IMR-90 (cell line): Measurements from ENCODE around the gene INMT. TPM values are rescaled to one million over a fixed set of nuclear protein-coding genes. Genes with fewer than 3 reads are reported as not detected.

Experiments used
- ATAC-seq: fragments of 200-7000 bp; cut with Tn5 transposase; 2 replicates; pipeline ENCODE4 v1.9.1; 2020; ENCODE audit warnings: low read depth, mild to moderate bottlenecking, moderate library complexity
- BruUV-seq: library from RNA; stranded (reverse); fragments of 400-500 nt; replicated peaks from 2 replicates; lab custom pipeline; 2021; lab: Mats Ljungman, UMichigan
- CTCF ChIA-PET: fragments of 300-600 bp; formaldehyde crosslinking; extraction: SDS; loops from one replicate; lab custom pipeline; 2021; ENCODE audit warnings: antibody characterized with exemption; lab: Yijun Ruan, JAX
- POLR2A ChIA-PET: fragments of 300-600 bp; sonication (Branson Sonifier 250); formaldehyde crosslinking; loops from one replicate; lab custom pipeline; 2022; ENCODE audit warnings: antibody characterized with exemption; ENCODE audit not compliant: unreplicated experiment; lab: Charles Lee
- DNase-seq: peaks from one replicate; pipeline ENCODE4 v3.0.0; 2013
- H2AFZ ChIP-seq: replicated peaks from 2 replicates; pipeline ENCODE3; 2013; ENCODE audit warnings: low read length, mild to moderate bottlenecking; ENCODE audit not compliant: poor library complexity
- H2AK5ac ChIP-seq: 2 replicates; pipeline ENCODE4 v1.6.1; 2013; ENCODE audit warnings: low read depth, low read length, inconsistent platforms
- H2AK9ac ChIP-seq: replicated peaks from 2 replicates; pipeline ENCODE3; 2013; ENCODE audit warnings: mild to moderate bottlenecking, low read depth, low read length, moderate library complexity; ENCODE audit not compliant: poor library complexity
- H2BK120ac ChIP-seq: 2 replicates; pipeline ENCODE4 v1.6.1; 2013; ENCODE audit warnings: low read depth, low read length, inconsistent platforms
- H2BK15ac ChIP-seq: 3 replicates; pipeline ENCODE4 v1.6.1; 2013; ENCODE audit warnings: low read depth, low read length, inconsistent platforms
- H2BK20ac ChIP-seq: 2 replicates; pipeline ENCODE4 v1.6.1; 2013; ENCODE audit warnings: low read depth, mild to moderate bottlenecking, inconsistent platforms, low read length, moderate library complexity
- H2BK5ac ChIP-seq: 2 replicates; pipeline ENCODE4 v1.6.1; 2013; ENCODE audit warnings: mild to moderate bottlenecking, low read depth, low read length, inconsistent platforms; ENCODE audit not compliant: poor library complexity, severe bottlenecking
- H3K14ac ChIP-seq: replicated peaks from 2 replicates; pipeline ENCODE4 v1.6.1; 2013; ENCODE audit warnings: low read depth, low read length, inconsistent platforms
- H3K18ac ChIP-seq: 2 replicates; pipeline ENCODE4 v1.6.1; 2013; ENCODE audit warnings: low read depth, low read length, control low read depth
- H3K23ac ChIP-seq: 2 replicates; pipeline ENCODE4 v1.6.1; 2013; ENCODE audit warnings: low read depth, low read length, inconsistent platforms
- H3K27ac ChIP-seq: 2 replicates; pipeline ENCODE4 v1.5.1; 2013; ENCODE audit warnings: mild to moderate bottlenecking, control low read depth, low read length; ENCODE audit not compliant: insufficient read depth
- H3K27me3 ChIP-seq: 2 replicates; pipeline ENCODE4 v1.6.1; 2013; ENCODE audit warnings: low read length; ENCODE audit not compliant: control insufficient read depth, insufficient read depth
- H3K36me3 ChIP-seq: 2 replicates; pipeline ENCODE4 v1.6.1; 2013; ENCODE audit warnings: low read length, mixed read lengths; ENCODE audit not compliant: control insufficient read depth, insufficient read depth
- H3K4ac ChIP-seq: 2 replicates; pipeline ENCODE4 v1.6.1; 2013; ENCODE audit warnings: low read depth, low read length, inconsistent platforms
- H3K4me1 ChIP-seq: 2 replicates; pipeline ENCODE4 v1.6.1; 2013; ENCODE audit warnings: low read length, mixed read lengths; ENCODE audit not compliant: control insufficient read depth, insufficient read depth
- H3K4me2 ChIP-seq: 2 replicates; pipeline ENCODE4 v1.6.1; 2013; ENCODE audit warnings: low read depth, mild to moderate bottlenecking, control low read depth, low read length, moderate library complexity
- H3K4me3 ChIP-seq: 2 replicates; pipeline ENCODE4 v1.5.1; 2013; ENCODE audit warnings: low read depth, mild to moderate bottlenecking, control low read depth, low read length, moderate library complexity; ENCODE audit not compliant: insufficient read depth
- H3K56ac ChIP-seq: 2 replicates; pipeline ENCODE4 v1.6.1; 2013; ENCODE audit warnings: low read length, inconsistent platforms; ENCODE audit not compliant: insufficient read depth; ENCODE audit errors: extremely low read depth
- H3K79me1 ChIP-seq, 2 experiments: 2 replicates each; pipeline ENCODE4 v1.6.1; 2013; ENCODE audit warnings: low read length in 2 of 2, inconsistent platforms in 1 of 2, low read depth in 1 of 2
- H3K9ac ChIP-seq: 2 replicates; pipeline ENCODE4 v1.6.1; 2013; ENCODE audit warnings: low read depth, low read length, control low read depth
- H3K9me1 ChIP-seq: 2 replicates; pipeline ENCODE4 v1.6.1; 2013; ENCODE audit warnings: low read length, inconsistent platforms; ENCODE audit not compliant: insufficient read depth
- H3K9me3 ChIP-seq: 2 replicates; pipeline ENCODE4 v1.6.1; 2013; ENCODE audit warnings: low read length; ENCODE audit not compliant: control insufficient read depth, insufficient read depth
- H4K20me1 ChIP-seq: 2 replicates; pipeline ENCODE4 v1.6.1; 2013; ENCODE audit warnings: low read length, inconsistent platforms; ENCODE audit not compliant: insufficient read depth
- H4K5ac ChIP-seq: 2 replicates; pipeline ENCODE4 v1.6.1; 2013; ENCODE audit warnings: mild to moderate bottlenecking, low read depth, low read length, control low read depth
- H4K8ac ChIP-seq, 2 experiments: 2 replicates each; pipeline ENCODE4 v1.6.1; 2013; ENCODE audit warnings: low read depth in 2 of 2, low read length in 2 of 2, control low read depth in 1 of 2, inconsistent platforms in 1 of 2
- H4K91ac ChIP-seq: 2 replicates; pipeline ENCODE4 v1.6.1; 2013; ENCODE audit warnings: low read depth, low read length, inconsistent platforms; ENCODE audit not compliant: insufficient read depth
- BHLHE40 ChIP-seq: fragments of 150-350 bp; IDR thresholded peaks from 2 replicates; pipeline ENCODE4 v1.6.1; 2016; ENCODE audit warnings: mild to moderate bottlenecking, low read depth, low read length
- CEBPB ChIP-seq: IDR thresholded peaks from 2 replicates; pipeline ENCODE4 v1.6.1; 2012; ENCODE audit warnings: low read depth, low read length, improper control_type of control experiment
- CHD1 ChIP-seq: IDR thresholded peaks from 2 replicates; pipeline ENCODE4 v1.6.1; 2012; ENCODE audit warnings: low read depth, low read length, improper control_type of control experiment
- CTCF ChIP-seq: conservative IDR thresholded peaks from 2 replicates; pipeline ENCODE4 v1.5.1; 2012; ENCODE audit warnings: mild to moderate bottlenecking, low read depth, low read length, improper control_type of control experiment
- ELK1 ChIP-seq: fragments of 150-350 bp; IDR thresholded peaks from 2 replicates; pipeline ENCODE4 v1.6.1; 2016; ENCODE audit warnings: low read depth, mild to moderate bottlenecking, low read length, moderate library complexity, borderline replicate concordance
- FOS ChIP-seq: fragments of 150-350 bp; IDR thresholded peaks from 2 replicates; pipeline ENCODE4 v1.6.1; 2016; ENCODE audit warnings: low read depth, low read length
- MAFK ChIP-seq: IDR thresholded peaks from 2 replicates; pipeline ENCODE4 v1.6.1; 2012; ENCODE audit warnings: low read depth, low read length, improper control_type of control experiment
- MAZ ChIP-seq: IDR thresholded peaks from 2 replicates; pipeline ENCODE4 v1.6.1; 2012; ENCODE audit warnings: low read depth, mild to moderate bottlenecking, low read length, improper control_type of control experiment, moderate library complexity, borderline replicate concordance
- MXI1 ChIP-seq: IDR thresholded peaks from 2 replicates; pipeline ENCODE4 v1.6.1; 2012; ENCODE audit warnings: low read depth, mild to moderate bottlenecking, low read length, moderate library complexity, borderline replicate concordance
- NFE2L2 ChIP-seq: fragments of 150-350 bp; IDR thresholded peaks from 2 replicates; pipeline ENCODE4 v1.6.1; 2016; ENCODE audit warnings: low read depth, mild to moderate bottlenecking, low read length
- POLR2A ChIP-seq: IDR thresholded peaks from 2 replicates; pipeline ENCODE4 v1.6.1; 2012; ENCODE audit warnings: mild to moderate bottlenecking, low read depth, low read length
- RAD21 ChIP-seq: IDR thresholded peaks from 2 replicates; pipeline ENCODE4 v1.6.1; 2012; ENCODE audit warnings: low read length, improper control_type of control experiment
- RCOR1 ChIP-seq: IDR thresholded peaks from 2 replicates; pipeline ENCODE4 v1.6.1; 2012; ENCODE audit warnings: mild to moderate bottlenecking, low read length, improper control_type of control experiment; ENCODE audit not compliant: insufficient replicate concordance
- RFX5 ChIP-seq: IDR thresholded peaks from 2 replicates; pipeline ENCODE4 v1.8.0; 2012; ENCODE audit warnings: low read depth, mild to moderate bottlenecking, low read length, moderate library complexity
- SMC3 ChIP-seq: fragments of 150-350 bp; IDR thresholded peaks from 2 replicates; pipeline ENCODE4 v1.6.1; 2016; ENCODE audit warnings: low read depth, mild to moderate bottlenecking, antibody characterized with exemption, low read length, moderate library complexity
- USF2 ChIP-seq: fragments of 150-350 bp; IDR thresholded peaks from 2 replicates; pipeline ENCODE4 v1.6.1; 2017; ENCODE audit warnings: mild to moderate bottlenecking, antibody characterized with exemption, low read length, low read depth
- WGBS, 2 experiments: methylation state at CpG; one replicate each; pipeline versions ENCODE4 v1.1.5 to v1.1.7; 2013; ENCODE audit warnings: missing lambda C conversion rate in 2 of 2; ENCODE audit not compliant: insufficient read length in 1 of 2; ENCODE audit errors: extremely low coverage in 2 of 2; 5-methylcytosine and 5-hydroxymethylcytosine counted together
- dilution Hi-C: fragments of 300-500 bp; cut with HindIII; formaldehyde crosslinking; loops from one replicate; pipeline ENCODE4 v1.14.3; 2018; ENCODE audit warnings: low sequenced_read_pairs; ENCODE audit not compliant: unreplicated experiment
- in situ Hi-C: fragments of 300-500 bp; cut with MboI; formaldehyde crosslinking; loops from 3 replicates; pipeline ENCODE4 v1.14.3; 2019; ENCODE audit warnings: low sequenced_read_pairs, inconsistent platforms, mixed read lengths
- intact Hi-C: fragments of 100-400 bp; cut with micrococcal nuclease; formaldehyde crosslinking; loops from 2 replicates; pipeline ENCODE4 v1.10.0; 2022
- polyA plus RNA-seq, 3 experiments: library from polyadenylated mRNA; depleted of rRNA; stranded (reverse); fragments of >200 nt; gene quantifications; 2 replicates each; pipeline ENCODE4 v1.2.3, GENCODE V29; 2012; ENCODE audit warnings: low replicate concordance in 1 of 3
- total RNA-seq: library from RNA; depleted of rRNA; stranded (reverse); fragments of >200 nt; gene quantifications from 2 replicates; pipeline ENCODE4 v1.2.3, GENCODE V29; 2012

The INMT gene
- total and polyA plus RNA-seq, 2 of the 4 experiments (the other 2 are of a cell fraction), result 0.39 to 2.2 TPM

GRCh38 chr7:30709549-30709948 lies 42.4 kb upstream of the INMT start:
- H4K8ac ChIP-seq, result no peak overlapping the region
- dilution Hi-C loops, result no loop called here
- no peak overlapping the region for H2AK5ac ChIP-seq

More at GRCh38 chr7:30709549-30709948, 42.4 kb upstream of the INMT start:
- POLR2A ChIA-PET, result no interaction called here
- Histone ChIP-seq H2AK9ac (no peak overlapping the region), H3K4ac (no peak overlapping the region), H3K56ac (no peak overlapping the region), H4K5ac (no peak overlapping the region), H3K23ac (no peak overlapping the region), H2AFZ (no peak overlapping the region), H3K9me3 (no peaks in the 10 kb centered on the region), H2BK20ac (no peak overlapping the region), H3K9ac (no peak overlapping the region), H3K4me2 (no peak overlapping the region), H3K4me3 (no peak overlapping the region), H2BK15ac (no peak overlapping the region), H4K91ac (no peak overlapping the region), H3K79me1 (no peaks in the 10 kb centered on the region), H3K9me1 (no peaks in the 10 kb centered on the region), H3K36me3 (no peaks in the 10 kb centered on the region), H4K20me1 (no peaks in the 10 kb centered on the region), H3K14ac (no peak overlapping the region), H3K4me1 (no peaks in the 10 kb centered on the region), H2BK5ac (no peak overlapping the region), H3K27ac (no peak overlapping the region), H3K18ac (no peak overlapping the region), H3K27me3 (peaks cover 31% of the 10 kb centered on the region), H2BK120ac (no peak overlapping the region)
- CTCF ChIA-PET, result no interaction called here
- intact Hi-C loops, result no loop called here
- BruUV-seq, result no TSS peak
- TF ChIP-seq RAD21 (no peak), CTCF (no peak), MAZ (no peak), NFE2L2 (no peak), CHD1 (no peak), BHLHE40 (no peak), RFX5 (no peak), ELK1 (no peak), POLR2A (no peak), USF2 (no peak), CEBPB (no peak), SMC3 (no peak), RCOR1 (no peak), MXI1 (no peak), FOS (no peak), MAFK (no peak)
- no CpG with 5 or more reads among the region's 6 CpGs for WGBS, 2 experiments
- ATAC-seq (no peak), DNase-seq (no peak)
- in situ Hi-C loops, result no loop called here
